NCI-H2196 treated with DMSO at 0.1 percent for 48 hours (cell line): ENCODE results near the gene KIF5C.

Source experiments
- DNase-seq: peaks from one replicate; lab custom pipeline; 2025; ENCODE audit not compliant: unreplicated experiment; lab: John Stamatoyannopoulos, UW

The KIF5C gene

GRCh38 chr2:148887350-148888002 is 12.4 kb downstream of the KIF5C start:
- DNase-seq: no peak

- DNase-seq: no peak
Observed at GRCh38 chr2:148888003-148888501, 13.0 kb downstream of the KIF5C start.

- no peak for DNase-seq
Observed at GRCh38 chr2:148888986-148889385, 14.0 kb downstream of the KIF5C start.

GRCh38 chr2:148893906-148894305 is 18.9 kb downstream of the KIF5C start:
- no peak for DNase-seq

GRCh38 chr2:148896136-148896535 is 21.1 kb downstream of the KIF5C start:
- no peak for DNase-seq

GRCh38 chr2:148899638-148900318 is 24.8 kb downstream of the KIF5C start:
- no peak for DNase-seq

- no peak for DNase-seq
Observed at GRCh38 chr2:148900350-148900837, 25.4 kb downstream of the KIF5C start.

GRCh38 chr2:148901142-148901541 is 26.1 kb downstream of the KIF5C start:
- DNase-seq: peak; percentile 17

- DNase-seq: no peak
Observed at GRCh38 chr2:148902798-148903197, 27.8 kb downstream of the KIF5C start.

GRCh38 chr2:148903294-148903693 is 28.3 kb downstream of the KIF5C start:
- DNase-seq: no peak

GRCh38 chr2:148903979-148904378 is 29.0 kb downstream of the KIF5C start:
- no peak for DNase-seq

GRCh38 chr2:148906124-148906523 is 31.1 kb downstream of the KIF5C start:
- no peak for DNase-seq

- no peak for DNase-seq
Observed at GRCh38 chr2:148907085-148907785, 32.2 kb downstream of the KIF5C start.

- DNase-seq: peak; percentile 87
Observed at GRCh38 chr2:148909114-148909513, 34.1 kb downstream of the KIF5C start.

GRCh38 chr2:148913061-148913460 is 38.0 kb downstream of the KIF5C start:
- no peak for DNase-seq

GRCh38 chr2:148913492-148913891 is 38.5 kb downstream of the KIF5C start:
- DNase-seq: no peak

GRCh38 chr2:148914463-148914862 is 39.4 kb downstream of the KIF5C start:
- DNase-seq: peak; percentile 78

- no peak for DNase-seq
Observed at GRCh38 chr2:148917431-148917830, 42.4 kb downstream of the KIF5C start.

- DNase-seq: no peak
Observed at GRCh38 chr2:148918554-148918953, 43.5 kb downstream of the KIF5C start.

- DNase-seq: no peak
Observed at GRCh38 chr2:148920559-148920958, 45.5 kb downstream of the KIF5C start.

- DNase-seq: no peak
Observed at GRCh38 chr2:148922062-148922461, 47.0 kb downstream of the KIF5C start.
